HepG2 (cell line): ENCODE results near the gene SLAIN2.

Experiments used
- ETS1 ChIP-seq: sonication (generic); formaldehyde crosslinking; IDR thresholded peaks from 2 replicates; pipeline ENCODE4 v1.4.0; 2020; ENCODE audit warnings: missing genetic modification reagents
- HCFC1 ChIP-seq: fragments of 150-350 bp; IDR thresholded peaks from 2 replicates; pipeline ENCODE4 v1.6.1; 2014; ENCODE audit warnings: low read depth, low read length
- KAT2B ChIP-seq: fragments of 150-350 bp; IDR thresholded peaks from 2 replicates; pipeline ENCODE4 v1.6.1; 2014; ENCODE audit warnings: low read depth, low read length, borderline replicate concordance
- NCOA2 ChIP-seq: sonication (generic); formaldehyde crosslinking; IDR thresholded peaks from 2 replicates; pipeline ENCODE4 v1.8.0; 2022; ENCODE audit warnings: inconsistent platforms
- NR1H2 ChIP-seq: sonication (generic); formaldehyde crosslinking; IDR thresholded peaks from 2 replicates; pipeline ENCODE4 v1.8.1; 2022; ENCODE audit warnings: low read depth, missing genetic modification reagents, borderline replicate concordance
- U2AF1 ChIP-seq: fragments of 200-400 bp; formaldehyde crosslinking; optimal IDR thresholded peaks from 2 replicates; pipeline ENCODE3; 2017; ENCODE audit warnings: mild to moderate bottlenecking, low read depth, low read length
- ZNF639 ChIP-seq: conservative IDR thresholded peaks from 2 replicates; pipeline ENCODE4 v1.6.1; 2018; ENCODE audit warnings: missing genetic modification reagents
- TF ChIP-seq, protein P1 (sequence below): sonication (generic); formaldehyde crosslinking; IDR thresholded peaks from 2 replicates; pipeline ENCODE4 v1.5.0; 2020; ENCODE audit warnings: mild to moderate bottlenecking, missing genetic modification reagents, moderate library complexity
- TF ChIP-seq, protein P2 (sequence below): sonication (generic); formaldehyde crosslinking; IDR thresholded peaks from 2 replicates; pipeline ENCODE4 v1.5.0; 2020; ENCODE audit warnings: missing genetic modification reagents

GRCh38 chr4:48311896-48312295 lies 29.4 kb upstream of the SLAIN2 start:
- TF ChIP-seq, protein P1, sequence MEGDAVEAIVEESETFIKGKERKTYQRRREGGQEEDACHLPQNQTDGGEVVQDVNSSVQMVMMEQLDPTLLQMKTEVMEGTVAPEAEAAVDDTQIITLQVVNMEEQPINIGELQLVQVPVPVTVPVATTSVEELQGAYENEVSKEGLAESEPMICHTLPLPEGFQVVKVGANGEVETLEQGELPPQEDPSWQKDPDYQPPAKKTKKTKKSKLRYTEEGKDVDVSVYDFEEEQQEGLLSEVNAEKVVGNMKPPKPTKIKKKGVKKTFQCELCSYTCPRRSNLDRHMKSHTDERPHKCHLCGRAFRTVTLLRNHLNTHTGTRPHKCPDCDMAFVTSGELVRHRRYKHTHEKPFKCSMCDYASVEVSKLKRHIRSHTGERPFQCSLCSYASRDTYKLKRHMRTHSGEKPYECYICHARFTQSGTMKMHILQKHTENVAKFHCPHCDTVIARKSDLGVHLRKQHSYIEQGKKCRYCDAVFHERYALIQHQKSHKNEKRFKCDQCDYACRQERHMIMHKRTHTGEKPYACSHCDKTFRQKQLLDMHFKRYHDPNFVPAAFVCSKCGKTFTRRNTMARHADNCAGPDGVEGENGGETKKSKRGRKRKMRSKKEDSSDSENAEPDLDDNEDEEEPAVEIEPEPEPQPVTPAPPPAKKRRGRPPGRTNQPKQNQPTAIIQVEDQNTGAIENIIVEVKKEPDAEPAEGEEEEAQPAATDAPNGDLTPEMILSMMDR (CRISPR knock-in tag) = no peak
- TF ChIP-seq ETS1 (CRISPR knock-in tag) = no peak
- TF ChIP-seq ZNF639 (CRISPR knock-in tag) = no peak
- TF ChIP-seq U2AF1 = no peak
- no peak for TF ChIP-seq NR1H2 (CRISPR knock-in tag)
- TF ChIP-seq KAT2B = no peak
- TF ChIP-seq, protein P2, sequence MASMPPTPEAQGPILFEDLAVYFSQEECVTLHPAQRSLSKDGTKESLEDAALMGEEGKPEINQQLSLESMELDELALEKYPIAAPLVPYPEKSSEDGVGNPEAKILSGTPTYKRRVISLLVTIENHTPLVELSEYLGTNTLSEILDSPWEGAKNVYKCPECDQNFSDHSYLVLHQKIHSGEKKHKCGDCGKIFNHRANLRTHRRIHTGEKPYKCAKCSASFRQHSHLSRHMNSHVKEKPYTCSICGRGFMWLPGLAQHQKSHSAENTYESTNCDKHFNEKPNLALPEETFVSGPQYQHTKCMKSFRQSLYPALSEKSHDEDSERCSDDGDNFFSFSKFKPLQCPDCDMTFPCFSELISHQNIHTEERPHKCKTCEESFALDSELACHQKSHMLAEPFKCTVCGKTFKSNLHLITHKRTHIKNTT (CRISPR knock-in tag) = no peak
- TF ChIP-seq HCFC1 = no peak
- no peak for TF ChIP-seq NCOA2 (CRISPR knock-in tag)
